IMR-90 (cell line): ENCODE data around the gene PRSS50. TPM values are rescaled to one million over a fixed set of nuclear protein-coding genes. Genes with fewer than 3 reads are reported as not detected.

ENCODE experiments used
- ATAC-seq: fragments of 200-7000 bp; cut with Tn5 transposase; 2 replicates; pipeline ENCODE4 v1.9.1; 2020; ENCODE audit warnings: low read depth, mild to moderate bottlenecking, moderate library complexity
- BruUV-seq: library from RNA; stranded (reverse); fragments of 400-500 nt; replicated peaks from 2 replicates; lab custom pipeline; 2021; lab: Mats Ljungman, UMichigan
- CTCF ChIA-PET: fragments of 300-600 bp; formaldehyde crosslinking; extraction: SDS; loops from one replicate; lab custom pipeline; 2021; ENCODE audit warnings: antibody characterized with exemption; lab: Yijun Ruan, JAX
- POLR2A ChIA-PET: fragments of 300-600 bp; sonication (Branson Sonifier 250); formaldehyde crosslinking; loops from one replicate; lab custom pipeline; 2022; ENCODE audit warnings: antibody characterized with exemption; ENCODE audit not compliant: unreplicated experiment; lab: Charles Lee
- DNase-seq: peaks from one replicate; pipeline ENCODE4 v3.0.0; 2013
- H2AFZ ChIP-seq: replicated peaks from 2 replicates; pipeline ENCODE3; 2013; ENCODE audit warnings: low read length, mild to moderate bottlenecking; ENCODE audit not compliant: poor library complexity
- H2AK5ac ChIP-seq: 2 replicates; pipeline ENCODE4 v1.6.1; 2013; ENCODE audit warnings: low read depth, low read length, inconsistent platforms
- H2AK9ac ChIP-seq: replicated peaks from 2 replicates; pipeline ENCODE3; 2013; ENCODE audit warnings: mild to moderate bottlenecking, low read depth, low read length, moderate library complexity; ENCODE audit not compliant: poor library complexity
- H2BK120ac ChIP-seq: 2 replicates; pipeline ENCODE4 v1.6.1; 2013; ENCODE audit warnings: low read depth, low read length, inconsistent platforms
- H2BK15ac ChIP-seq: 3 replicates; pipeline ENCODE4 v1.6.1; 2013; ENCODE audit warnings: low read depth, low read length, inconsistent platforms
- H2BK20ac ChIP-seq: 2 replicates; pipeline ENCODE4 v1.6.1; 2013; ENCODE audit warnings: low read depth, mild to moderate bottlenecking, inconsistent platforms, low read length, moderate library complexity
- H2BK5ac ChIP-seq: 2 replicates; pipeline ENCODE4 v1.6.1; 2013; ENCODE audit warnings: mild to moderate bottlenecking, low read depth, low read length, inconsistent platforms; ENCODE audit not compliant: poor library complexity, severe bottlenecking
- H3K14ac ChIP-seq: replicated peaks from 2 replicates; pipeline ENCODE4 v1.6.1; 2013; ENCODE audit warnings: low read depth, low read length, inconsistent platforms
- H3K18ac ChIP-seq: 2 replicates; pipeline ENCODE4 v1.6.1; 2013; ENCODE audit warnings: low read depth, low read length, control low read depth
- H3K23ac ChIP-seq: 2 replicates; pipeline ENCODE4 v1.6.1; 2013; ENCODE audit warnings: low read depth, low read length, inconsistent platforms
- H3K27ac ChIP-seq: 2 replicates; pipeline ENCODE4 v1.5.1; 2013; ENCODE audit warnings: mild to moderate bottlenecking, control low read depth, low read length; ENCODE audit not compliant: insufficient read depth
- H3K27me3 ChIP-seq: 2 replicates; pipeline ENCODE4 v1.6.1; 2013; ENCODE audit warnings: low read length; ENCODE audit not compliant: control insufficient read depth, insufficient read depth
- H3K36me3 ChIP-seq: 2 replicates; pipeline ENCODE4 v1.6.1; 2013; ENCODE audit warnings: low read length, mixed read lengths; ENCODE audit not compliant: control insufficient read depth, insufficient read depth
- H3K4ac ChIP-seq: 2 replicates; pipeline ENCODE4 v1.6.1; 2013; ENCODE audit warnings: low read depth, low read length, inconsistent platforms
- H3K4me1 ChIP-seq: 2 replicates; pipeline ENCODE4 v1.6.1; 2013; ENCODE audit warnings: low read length, mixed read lengths; ENCODE audit not compliant: control insufficient read depth, insufficient read depth
- H3K4me2 ChIP-seq: 2 replicates; pipeline ENCODE4 v1.6.1; 2013; ENCODE audit warnings: low read depth, mild to moderate bottlenecking, control low read depth, low read length, moderate library complexity
- H3K4me3 ChIP-seq: 2 replicates; pipeline ENCODE4 v1.5.1; 2013; ENCODE audit warnings: low read depth, mild to moderate bottlenecking, control low read depth, low read length, moderate library complexity; ENCODE audit not compliant: insufficient read depth
- H3K56ac ChIP-seq: 2 replicates; pipeline ENCODE4 v1.6.1; 2013; ENCODE audit warnings: low read length, inconsistent platforms; ENCODE audit not compliant: insufficient read depth; ENCODE audit errors: extremely low read depth
- H3K79me1 ChIP-seq, 2 experiments: 2 replicates each; pipeline ENCODE4 v1.6.1; 2013; ENCODE audit warnings: low read length in 2 of 2, inconsistent platforms in 1 of 2, low read depth in 1 of 2
- H3K9ac ChIP-seq: 2 replicates; pipeline ENCODE4 v1.6.1; 2013; ENCODE audit warnings: low read depth, low read length, control low read depth
- H3K9me1 ChIP-seq: 2 replicates; pipeline ENCODE4 v1.6.1; 2013; ENCODE audit warnings: low read length, inconsistent platforms; ENCODE audit not compliant: insufficient read depth
- H3K9me3 ChIP-seq: 2 replicates; pipeline ENCODE4 v1.6.1; 2013; ENCODE audit warnings: low read length; ENCODE audit not compliant: control insufficient read depth, insufficient read depth
- H4K20me1 ChIP-seq: 2 replicates; pipeline ENCODE4 v1.6.1; 2013; ENCODE audit warnings: low read length, inconsistent platforms; ENCODE audit not compliant: insufficient read depth
- H4K5ac ChIP-seq: 2 replicates; pipeline ENCODE4 v1.6.1; 2013; ENCODE audit warnings: mild to moderate bottlenecking, low read depth, low read length, control low read depth
- H4K8ac ChIP-seq, 2 experiments: 2 replicates each; pipeline ENCODE4 v1.6.1; 2013; ENCODE audit warnings: low read depth in 2 of 2, low read length in 2 of 2, control low read depth in 1 of 2, inconsistent platforms in 1 of 2
- H4K91ac ChIP-seq: 2 replicates; pipeline ENCODE4 v1.6.1; 2013; ENCODE audit warnings: low read depth, low read length, inconsistent platforms; ENCODE audit not compliant: insufficient read depth
- BHLHE40 ChIP-seq: fragments of 150-350 bp; IDR thresholded peaks from 2 replicates; pipeline ENCODE4 v1.6.1; 2016; ENCODE audit warnings: mild to moderate bottlenecking, low read depth, low read length
- CHD1 ChIP-seq: IDR thresholded peaks from 2 replicates; pipeline ENCODE4 v1.6.1; 2012; ENCODE audit warnings: low read depth, low read length, improper control_type of control experiment
- CTCF ChIP-seq: conservative IDR thresholded peaks from 2 replicates; pipeline ENCODE4 v1.5.1; 2012; ENCODE audit warnings: mild to moderate bottlenecking, low read depth, low read length, improper control_type of control experiment
- ELK1 ChIP-seq: fragments of 150-350 bp; IDR thresholded peaks from 2 replicates; pipeline ENCODE4 v1.6.1; 2016; ENCODE audit warnings: low read depth, mild to moderate bottlenecking, low read length, moderate library complexity, borderline replicate concordance
- MAFK ChIP-seq: IDR thresholded peaks from 2 replicates; pipeline ENCODE4 v1.6.1; 2012; ENCODE audit warnings: low read depth, low read length, improper control_type of control experiment
- POLR2A ChIP-seq: IDR thresholded peaks from 2 replicates; pipeline ENCODE4 v1.6.1; 2012; ENCODE audit warnings: mild to moderate bottlenecking, low read depth, low read length
- WGBS, 2 experiments: methylation state at CpG; one replicate each; pipeline versions ENCODE4 v1.1.5 to v1.1.7; 2013; ENCODE audit warnings: missing lambda C conversion rate in 2 of 2; ENCODE audit not compliant: insufficient read length in 1 of 2; ENCODE audit errors: extremely low coverage in 2 of 2; 5-methylcytosine and 5-hydroxymethylcytosine counted together
- dilution Hi-C: fragments of 300-500 bp; cut with HindIII; formaldehyde crosslinking; loops from one replicate; pipeline ENCODE4 v1.14.3; 2018; ENCODE audit warnings: low sequenced_read_pairs; ENCODE audit not compliant: unreplicated experiment
- in situ Hi-C: fragments of 300-500 bp; cut with MboI; formaldehyde crosslinking; loops from 3 replicates; pipeline ENCODE4 v1.14.3; 2019; ENCODE audit warnings: low sequenced_read_pairs, inconsistent platforms, mixed read lengths
- intact Hi-C: fragments of 100-400 bp; cut with micrococcal nuclease; formaldehyde crosslinking; loops from 2 replicates; pipeline ENCODE4 v1.10.0; 2022
- polyA plus RNA-seq, 3 experiments: library from polyadenylated mRNA; depleted of rRNA; stranded (reverse); fragments of >200 nt; gene quantifications; 2 replicates each; pipeline ENCODE4 v1.2.3, GENCODE V29; 2012; ENCODE audit warnings: low replicate concordance in 1 of 3
- total RNA-seq: library from RNA; depleted of rRNA; stranded (reverse); fragments of >200 nt; gene quantifications from 2 replicates; pipeline ENCODE4 v1.2.3, GENCODE V29; 2012

PRSS50 gene
- total and polyA plus RNA-seq, 2 of the 4 experiments (the other 2 are of a cell fraction) = not detected

DNA sequence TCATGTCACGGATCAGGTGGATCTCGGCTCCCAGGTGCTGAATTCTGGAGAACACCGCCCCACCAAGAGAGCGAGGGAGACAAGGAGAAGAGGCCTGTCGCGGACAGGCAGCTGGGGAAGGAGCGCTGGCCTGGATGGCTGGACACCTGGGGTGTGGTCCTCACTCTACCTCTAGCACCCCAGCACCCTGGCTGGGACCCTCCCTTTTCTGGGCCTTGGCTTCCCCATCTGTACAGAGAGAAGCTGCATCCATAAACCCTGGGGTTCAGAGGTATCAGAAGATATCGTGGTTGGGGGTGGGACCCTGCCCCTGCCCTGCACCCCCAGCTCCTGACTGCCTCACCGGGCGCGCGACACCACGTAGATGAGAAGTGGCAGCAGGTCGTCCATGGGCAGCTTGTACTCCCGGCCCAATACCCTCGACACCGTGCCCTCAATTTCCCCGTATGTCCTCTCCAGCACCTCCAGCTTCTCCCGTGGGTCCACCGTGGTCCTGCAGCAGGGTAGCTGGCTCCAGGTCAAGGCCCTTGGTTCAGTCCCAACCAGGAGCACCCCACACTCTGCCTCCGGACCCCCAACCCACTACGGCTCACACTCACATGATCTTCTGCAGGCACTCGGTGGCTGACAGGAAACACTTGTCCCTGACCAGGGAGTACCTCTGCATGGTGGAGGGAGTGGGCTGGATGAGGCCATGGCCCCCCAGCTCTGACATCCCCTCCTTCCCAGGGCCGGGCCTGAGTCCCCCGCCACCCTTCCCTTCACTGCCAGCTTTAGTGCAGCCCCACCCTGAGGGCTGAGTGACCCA, 45.9 kb downstream of the PRSS50 start:
- BruUV-seq = no TSS peak
- TF ChIP-seq MAFK (no peak), BHLHE40 (no peak), POLR2A (no peak), CTCF (no peak), CHD1 (no peak), ELK1 (no peak)
- Histone ChIP-seq H2BK20ac (no peak overlapping the region), H3K56ac (no peak overlapping the region), H4K5ac (no peak overlapping the region), H4K8ac (no peak overlapping the region), H2AFZ (peak overlapping the region; percentile 21), H3K9me1 (no peaks in the 10 kb centered on the region), H2BK15ac (no peak overlapping the region), H3K36me3 (peaks cover 5% of the 10 kb centered on the region; the same call in 1 of the 2 replicates), H3K4me1 (0 out of 2 replicates have a peak, but pooled peaks cover 2% of the 10 kb centered on the region), H3K14ac (no peak overlapping the region), H2BK120ac (no peak overlapping the region), H2BK5ac (no peak overlapping the region), H4K20me1 (no peaks in the 10 kb centered on the region), H3K27me3 (no peaks in the 10 kb centered on the region), H2AK9ac (no peak overlapping the region), H2AK5ac (no peak overlapping the region), H3K79me1 (no peaks in the 10 kb centered on the region), H3K23ac (no peak overlapping the region), H3K9me3 (no peaks in the 10 kb centered on the region), H3K4me2 (no peak overlapping the region), H3K27ac (no peak overlapping the region), H3K9ac (no peak overlapping the region), H3K4ac (no peak overlapping the region), H3K4me3 (no peak overlapping the region), H3K18ac (no peak overlapping the region), H4K91ac (no peak overlapping the region)
- 81% methylated on average over 7 of the region's 25 CpGs; no CpG with 5 or more reads in 1 of the 2 experiments for WGBS, 2 experiments
- dilution Hi-C loops = no loop called here
- ChIA-PET POLR2A (no interaction called here), CTCF (interaction anchor here (1.2 to 1.4 kb wide), 2 partner anchors 8 to 42 kb away, joined by 3 read pairs; no protein-coding TSS in a partner anchor)
- DNase-seq (no peak), ATAC-seq (no peak)
- intact Hi-C loops = no loop called here
- in situ Hi-C loops = no loop called here
